ENCODE measurements around the gene LY9.
"Not testable (repeated sequence)": the region's sequence is repeated elsewhere in the genome, so short reads cannot be mapped to it uniquely, and the experiment has no call there.

Gene LY9

GRCh38 chr1:160774886-160775719 is 20.9 kb upstream of the LY9 start:
- no peak for DNase-seq

- DNase-seq: no peak
Measured at GRCh38 chr1:160776178-160776577, 19.8 kb upstream of the LY9 start.

GRCh38 chr1:160777486-160778089 is 18.4 kb upstream of the LY9 start:
- DNase-seq: peak; percentile 41 to 67 (median 53)

- DNase-seq: no peak
Measured at GRCh38 chr1:160778976-160779375, 17.0 kb upstream of the LY9 start.

DNA sequence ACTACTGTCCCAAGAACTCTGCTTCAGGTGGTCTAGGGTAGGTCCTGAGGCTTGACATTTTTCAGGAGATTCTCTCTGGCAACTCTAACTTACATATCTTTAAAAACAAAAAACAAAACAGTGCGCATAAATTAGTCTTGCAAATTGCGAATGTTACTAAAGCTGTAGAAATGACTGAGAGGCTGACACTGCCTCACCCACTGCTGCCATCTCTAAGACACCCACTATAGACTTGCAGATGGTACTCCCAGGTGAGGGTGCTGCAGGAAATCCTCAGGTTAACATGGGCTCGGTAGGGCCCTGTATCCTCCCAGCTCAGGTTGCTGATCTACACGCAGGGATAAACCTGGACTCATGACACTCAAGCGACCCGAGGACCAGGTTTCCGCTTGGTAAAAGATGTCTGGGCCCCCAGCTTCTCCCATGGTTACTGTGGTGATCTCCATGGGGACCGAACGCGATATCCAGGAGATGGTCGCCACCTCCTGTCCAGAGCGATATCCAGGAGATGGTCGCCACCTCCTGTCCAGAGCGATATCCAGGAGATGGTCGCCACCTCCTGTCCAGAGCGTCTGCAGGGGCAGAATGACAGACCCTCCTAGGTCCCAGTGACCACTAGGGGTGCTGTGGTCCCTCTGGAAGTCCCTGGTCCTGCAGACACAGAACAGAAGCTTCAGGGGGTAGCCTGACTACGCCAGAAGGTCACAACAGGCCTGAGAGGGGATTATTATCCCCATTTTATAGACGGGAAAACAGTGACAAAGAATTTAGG is 16.2 kb upstream of the LY9 start:
- DNase-seq: peak in 3 of 4 experiments; percentile 40 to 55 (median 48)

DNA sequence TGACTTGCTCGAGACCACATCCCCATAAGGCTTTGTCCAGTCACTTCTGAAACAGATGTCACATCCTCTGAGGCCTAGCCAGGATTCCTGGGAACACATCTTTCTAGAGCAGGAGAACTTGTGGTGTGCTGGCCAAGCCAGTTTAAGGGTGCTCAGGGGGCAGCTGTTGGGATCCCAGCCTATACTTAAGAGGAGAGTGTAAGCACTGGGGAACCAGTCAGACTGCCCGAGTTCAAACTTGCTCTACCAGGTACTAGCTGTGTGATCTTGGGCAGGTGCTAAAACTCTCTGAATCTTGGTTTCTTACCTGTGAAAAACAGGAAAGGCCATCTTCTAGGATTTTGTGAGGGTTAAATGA is 15.6 kb upstream of the LY9 start:
- DNase-seq: no peak

DNA sequence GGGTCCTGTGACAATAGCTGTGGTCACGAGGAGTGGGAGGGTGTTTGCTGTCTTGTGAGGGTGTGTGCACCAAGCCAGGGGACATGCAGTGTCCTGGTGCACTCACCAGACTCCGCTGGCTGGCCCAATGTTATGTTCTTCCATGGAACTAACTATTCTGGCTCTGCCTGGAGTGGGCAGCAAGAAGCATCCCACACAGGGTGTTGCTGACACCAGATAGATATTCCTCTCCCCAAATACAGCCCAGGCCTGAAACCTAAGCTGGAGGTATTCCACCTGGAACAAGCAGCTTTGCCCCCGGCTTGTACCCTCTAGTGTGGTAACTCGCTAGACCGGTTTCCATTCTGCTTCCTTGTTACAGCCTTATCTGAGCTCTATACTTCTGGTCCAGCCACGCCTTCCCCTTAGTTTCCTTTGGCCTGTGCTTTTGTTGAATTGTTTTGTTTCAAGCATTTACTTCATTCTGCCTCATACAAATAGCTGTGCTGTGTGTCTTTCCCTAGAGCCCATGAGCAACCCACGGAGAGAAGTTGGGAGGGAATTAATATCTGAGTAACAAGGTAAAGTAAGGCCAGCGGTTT is 14.7 kb upstream of the LY9 start:
- DNase-seq: peak in 2 of 4 experiments; percentile 14 to 42

DNA sequence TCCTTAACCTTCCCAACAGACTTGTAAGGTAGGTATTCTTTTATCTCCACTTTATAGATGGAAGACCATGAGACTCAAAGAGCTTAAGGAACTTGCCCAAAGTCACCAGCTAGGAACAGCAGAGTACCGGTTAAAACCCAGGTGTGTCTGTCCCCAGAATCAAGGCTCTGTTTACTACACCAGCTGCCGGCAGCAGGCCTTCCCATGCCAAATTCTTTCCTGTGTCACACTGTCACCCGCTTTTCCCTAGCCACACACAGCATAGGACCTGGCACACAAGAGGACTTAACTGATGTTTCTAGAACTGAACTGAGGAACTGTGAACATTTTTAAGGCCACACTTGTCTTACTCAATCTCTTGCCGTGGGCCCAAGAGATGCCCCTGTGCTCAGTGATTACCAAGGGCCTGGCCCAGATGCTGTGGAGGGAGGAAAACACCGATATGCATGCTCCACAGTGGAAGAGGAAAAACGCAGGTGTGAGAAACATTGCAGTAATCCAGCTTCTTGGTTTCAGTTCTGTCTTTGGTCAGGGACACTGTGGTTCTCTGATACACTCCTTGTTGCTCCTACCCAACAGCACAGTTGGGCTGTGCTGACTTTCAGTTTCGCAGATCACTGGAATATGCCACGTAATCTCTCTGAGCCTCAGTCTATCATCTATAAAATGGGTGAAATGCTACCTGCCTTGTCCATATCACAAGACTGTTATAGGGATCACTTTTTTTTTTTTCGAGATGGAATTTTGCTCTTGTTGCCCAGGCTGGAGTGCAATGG is 13.9 kb upstream of the LY9 start:
- DNase-seq: peak; percentile 32 to 63 (median 54)

GRCh38 chr1:160782988-160783765 is 12.8 kb upstream of the LY9 start:
- DNase-seq: not testable (repeated sequence)

- DNase-seq: peak in 2 of 4 experiments; percentile 15 to 30
Measured at GRCh38 chr1:160789051-160789701, 6.8 kb upstream of the LY9 start.

GRCh38 chr1:160789702-160790611 is 6.0 kb upstream of the LY9 start:
- DNase-seq: peak; percentile 79 to 92 (median 86)

DNA sequence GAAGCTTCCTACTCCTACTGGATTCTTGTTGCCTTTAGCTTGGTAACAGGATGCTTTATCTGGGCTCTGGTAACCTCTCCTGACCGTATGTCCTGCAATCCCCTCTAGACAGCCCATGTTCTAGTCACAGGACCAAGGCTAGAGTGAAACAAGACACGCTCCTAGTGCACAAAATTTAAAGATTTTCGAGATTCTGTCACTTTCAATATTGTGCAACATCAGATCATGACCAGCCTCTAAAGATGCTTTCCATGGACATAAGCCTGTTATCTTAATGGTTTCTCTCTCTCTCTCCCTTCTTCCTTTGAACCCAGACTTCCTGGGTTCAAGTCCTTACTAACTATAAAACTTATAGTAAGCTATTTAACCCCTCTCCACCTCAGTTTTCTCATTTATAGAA is 1.6 kb upstream of the LY9 start:
- peak in 2 of 4 experiments; percentile 16 to 25 for DNase-seq

DNA sequence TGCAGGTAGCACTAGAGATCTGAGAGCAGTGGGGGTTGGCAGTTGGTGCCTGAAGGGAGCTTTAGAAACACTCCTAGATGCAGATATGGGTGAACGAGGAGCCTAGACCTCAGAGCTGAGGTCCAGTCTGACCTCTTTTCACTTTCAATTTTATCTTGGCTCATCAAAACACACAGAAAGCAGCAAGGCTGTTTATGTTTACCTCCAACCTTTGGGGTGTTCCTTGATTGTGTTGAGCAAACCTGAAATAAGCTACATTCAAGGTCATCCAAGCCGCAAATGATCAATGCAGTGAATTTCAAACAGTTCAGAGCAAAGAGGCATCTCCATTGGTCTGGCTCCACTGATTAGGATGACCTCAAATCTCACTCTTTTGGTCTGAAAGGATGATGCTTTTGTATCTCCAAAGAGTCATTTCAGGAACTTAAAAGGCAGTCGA is 1.3 kb downstream of the LY9 start:
- DNase-seq: no peak

- DNase-seq: peak in 1 of 4 experiments; percentile 21
Measured at GRCh38 chr1:160797861-160798273, 1.9 kb downstream of the LY9 start.

DNA sequence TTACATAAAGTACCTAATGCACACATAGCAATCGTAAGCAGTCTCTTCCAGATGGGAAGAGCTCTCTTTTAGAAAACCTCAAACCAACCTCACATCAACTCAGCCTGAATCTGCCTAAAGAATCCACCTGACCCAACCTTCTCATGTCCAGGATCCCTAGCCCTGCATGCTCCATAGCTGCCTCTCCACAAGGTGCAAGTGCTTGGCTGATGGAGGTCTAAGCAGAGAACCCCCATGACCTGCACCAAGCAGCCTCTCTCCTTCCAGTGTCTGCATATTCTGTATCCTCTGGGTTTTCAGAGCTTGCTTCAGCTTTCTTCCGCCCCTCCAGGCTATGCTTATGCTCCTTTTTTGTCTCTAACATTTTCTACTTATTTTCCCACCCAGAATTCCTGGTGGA is 2.5 kb downstream of the LY9 start:
- no peak for DNase-seq

DNA sequence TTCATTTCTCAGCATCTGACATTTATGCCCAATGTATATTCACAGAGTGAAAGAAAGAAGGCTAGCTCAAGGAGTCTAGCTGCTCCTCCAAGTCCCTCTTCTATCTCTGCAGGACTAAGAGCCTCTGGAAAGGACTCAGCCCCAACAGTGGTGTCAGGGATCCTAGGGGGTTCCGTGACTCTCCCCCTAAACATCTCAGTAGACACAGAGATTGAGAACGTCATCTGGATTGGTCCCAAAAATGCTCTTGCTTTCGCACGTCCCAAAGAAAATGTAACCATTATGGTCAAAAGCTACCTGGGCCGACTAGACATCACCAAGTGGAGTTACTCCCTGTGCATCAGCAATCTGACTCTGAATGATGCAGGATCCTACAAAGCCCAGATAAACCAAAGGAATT is 3.7 kb downstream of the LY9 start:
- DNase-seq: no peak

GRCh38 chr1:160800142-160800541 is 4.2 kb downstream of the LY9 start:
- DNase-seq: no peak

DNA sequence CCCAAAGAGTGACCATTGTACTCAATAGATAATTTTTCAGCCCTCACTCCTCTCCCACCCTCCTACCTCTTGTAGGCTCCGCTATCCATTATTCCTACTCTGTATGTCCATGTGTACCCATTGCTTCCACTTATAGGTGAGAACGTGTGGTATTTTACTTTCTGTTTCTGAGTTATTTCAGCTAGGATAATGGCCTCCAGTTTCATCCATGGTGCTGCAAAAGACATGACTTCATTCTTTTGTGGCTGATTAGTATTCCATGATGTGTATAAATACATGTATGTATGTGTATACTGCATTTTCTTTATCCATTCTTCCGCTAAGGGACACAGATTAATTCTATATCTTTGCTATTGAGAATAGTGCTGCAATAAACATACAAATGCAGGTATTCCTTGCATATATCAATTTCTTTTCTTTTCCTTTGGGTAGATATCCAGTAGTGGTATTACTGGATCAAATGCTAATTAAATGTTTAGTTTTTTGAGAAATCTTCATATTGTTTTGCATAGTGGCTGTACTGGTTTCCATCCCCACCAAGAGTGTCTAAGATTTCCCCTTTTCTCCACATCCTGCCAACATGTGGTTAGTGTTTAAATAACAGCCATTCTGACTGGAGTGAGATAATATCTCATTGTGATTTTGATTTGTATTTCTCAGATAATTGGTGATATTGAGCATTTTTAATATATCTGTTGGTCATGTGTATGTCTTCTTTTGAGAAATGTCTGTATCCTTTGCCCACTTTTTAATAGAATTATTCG is 4.9 kb downstream of the LY9 start:
- peak in 2 of 4 experiments; percentile 17 to 49 for DNase-seq

All from suppressor macrophage (primary cell).